HG03066 (cell line): ENCODE measurements around the gene CPNE5.

ENCODE experiments used
- ATAC-seq: cut with Tn5 transposase; IDR thresholded peaks from one replicate; pipeline ENCODE4 v1.9.1; 2021; ENCODE audit warnings: low read depth; ENCODE audit not compliant: unreplicated experiment

CPNE5 gene

GRCh38 chr6:36838896-36839748 lies at the start of gene CPNE5:
TSS of gene CPNE5 (minus strand) at chr6:36839444. CDS start at chr6:36839377, 67 bp downstream.
- ATAC-seq: no peak

GRCh38 chr6:36888115-36888643 lies 48.9 kb upstream of the CPNE5 start:
- no peak for ATAC-seq

DNA sequence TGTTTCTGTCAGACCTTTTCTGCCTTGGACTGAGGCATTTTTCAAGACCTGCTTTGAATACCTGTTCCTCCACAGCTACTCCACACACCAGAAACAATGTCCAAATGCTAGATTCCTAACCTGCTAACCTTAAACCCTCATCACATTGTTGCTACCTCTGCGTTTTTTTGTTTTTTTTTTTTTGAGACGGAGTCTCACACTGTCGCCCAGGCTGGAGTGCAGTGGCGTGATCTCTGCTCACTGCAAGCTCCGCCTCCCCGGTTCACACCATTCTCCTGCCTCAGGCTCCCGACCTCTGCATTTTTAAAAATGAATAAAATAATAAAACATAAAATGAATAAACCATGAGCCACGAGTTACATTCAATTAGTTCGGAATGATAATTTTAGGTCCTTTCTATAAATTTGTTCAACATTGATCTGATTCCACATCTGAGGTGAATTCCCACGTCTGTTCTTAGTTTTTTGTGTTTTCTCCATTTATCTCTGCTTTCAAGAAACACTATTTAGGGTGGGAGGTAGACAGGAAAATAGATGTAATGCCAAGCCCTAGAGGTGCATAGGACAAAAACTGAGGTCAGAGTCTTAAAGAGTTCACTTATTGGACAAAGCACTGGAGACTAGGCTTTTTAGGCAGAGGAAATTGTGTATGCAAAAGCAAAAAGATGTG lies 47.8 kb upstream of the CPNE5 start:
- no peak for ATAC-seq

DNA sequence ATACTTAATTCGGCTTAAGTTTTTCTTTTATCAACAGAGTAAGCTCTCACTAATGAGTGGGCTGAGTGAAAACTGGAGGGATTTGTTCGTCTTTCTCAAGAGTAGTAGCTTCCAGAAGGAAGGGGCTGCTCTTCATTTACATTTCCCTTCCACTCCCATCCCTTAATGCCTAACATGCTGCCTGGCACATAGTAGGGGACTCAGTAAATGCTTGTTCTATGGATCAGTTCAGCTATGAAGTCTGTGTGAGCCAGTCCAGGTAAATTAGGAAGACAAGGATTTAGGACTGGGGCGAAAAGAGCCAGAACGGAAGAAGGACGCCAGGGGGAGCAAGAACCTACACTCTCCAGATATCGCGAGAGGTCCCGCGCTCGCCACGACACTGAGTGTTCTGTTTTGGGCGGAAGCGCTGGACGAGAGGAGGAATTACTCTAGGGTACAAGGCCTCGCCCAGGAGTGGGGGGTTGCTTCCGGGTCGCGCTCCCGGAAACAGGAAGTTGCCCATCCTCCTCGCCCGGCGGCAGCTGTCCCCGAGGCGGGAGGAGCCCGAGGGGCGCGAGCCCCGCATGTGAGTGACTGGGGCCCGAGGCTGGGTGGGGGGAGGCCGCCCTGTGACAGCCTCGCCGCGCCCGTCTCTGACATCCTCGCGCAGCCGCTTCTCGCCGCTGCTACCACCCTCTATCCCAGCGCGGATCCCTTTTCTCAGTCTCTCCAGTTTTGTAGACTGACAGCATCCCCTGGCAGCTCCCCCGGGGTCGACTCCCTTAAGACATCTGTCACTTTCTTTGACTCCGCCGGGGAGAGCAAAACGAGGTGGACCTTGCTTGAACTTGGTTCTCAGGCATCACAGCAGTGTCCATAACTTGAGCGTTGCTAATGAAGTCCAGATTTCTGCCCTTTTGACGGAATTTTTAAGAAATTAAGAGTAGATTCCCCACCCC lies 46.5 kb upstream of the CPNE5 start, which contains the start of gene C6orf89:
Gene C6orf89 (plus strand): TSS at position 492 of the 941 bp plus-strand sequence. CDS start 13,493 bp downstream, outside the sequence.
- peak; percentile 94 for ATAC-seq

DNA sequence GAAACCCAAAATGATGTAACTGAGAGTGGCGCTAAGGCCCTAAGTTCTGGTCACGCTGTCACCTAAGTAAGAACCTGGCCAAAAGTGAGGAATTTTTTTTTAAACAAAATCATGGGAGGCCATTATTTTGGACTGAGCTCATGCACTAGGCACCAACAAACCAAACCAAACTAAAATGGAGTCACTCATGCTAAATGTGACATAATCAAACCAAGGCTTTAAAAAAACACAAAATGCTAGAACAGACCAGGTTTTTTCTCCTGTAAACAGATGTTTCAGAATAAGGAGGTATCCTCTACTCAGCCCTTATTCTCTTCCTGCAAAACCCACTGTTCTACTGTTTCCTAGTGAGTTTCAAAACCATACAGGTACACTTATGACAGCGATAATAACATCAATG lies 45.4 kb upstream of the CPNE5 start:
- no peak for ATAC-seq

GRCh38 chr6:36875250-36875633 lies 36.0 kb upstream of the CPNE5 start:
- ATAC-seq: no peak

GRCh38 chr6:36874443-36875249 lies 35.4 kb upstream of the CPNE5 start, which contains the start of gene PPIL1:
TSS of gene PPIL1 (minus strand) at chr6:36874803. CDS start at chr6:36874772, 31 bp downstream.
- ATAC-seq: peak; percentile 71

GRCh38 chr6:36873612-36874442 lies 34.6 kb upstream of the CPNE5 start:
- no peak for ATAC-seq

- ATAC-seq: no peak
These were observed 33.9 kb upstream of the CPNE5 start for GRCh38 chr6:36873115-36873514.

- ATAC-seq: no peak
These were observed 32.4 kb upstream of the CPNE5 start for GRCh38 chr6:36871686-36872085.

- ATAC-seq: no peak
These were observed 28.4 kb upstream of the CPNE5 start for GRCh38 chr6:36867471-36868224.

DNA sequence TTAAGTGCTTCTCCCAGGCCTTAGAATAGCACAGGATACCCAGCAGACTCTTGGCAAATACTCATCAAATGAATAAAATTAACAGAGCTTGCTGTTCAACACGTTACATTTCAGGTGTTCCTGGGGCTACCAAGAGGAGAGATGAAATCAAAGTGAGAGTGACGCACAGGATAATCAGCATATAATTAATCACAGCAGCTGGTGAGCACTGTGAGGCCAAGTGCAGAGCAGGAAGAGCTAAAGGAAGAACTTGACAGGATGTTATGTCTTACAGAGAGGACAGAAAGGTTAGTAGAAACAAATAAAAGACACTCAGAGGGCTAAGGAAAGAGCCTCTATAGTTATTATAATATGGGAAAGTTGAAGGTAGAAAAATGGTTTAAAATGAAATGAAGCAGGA lies 26.6 kb upstream of the CPNE5 start:
- no peak for ATAC-seq

DNA sequence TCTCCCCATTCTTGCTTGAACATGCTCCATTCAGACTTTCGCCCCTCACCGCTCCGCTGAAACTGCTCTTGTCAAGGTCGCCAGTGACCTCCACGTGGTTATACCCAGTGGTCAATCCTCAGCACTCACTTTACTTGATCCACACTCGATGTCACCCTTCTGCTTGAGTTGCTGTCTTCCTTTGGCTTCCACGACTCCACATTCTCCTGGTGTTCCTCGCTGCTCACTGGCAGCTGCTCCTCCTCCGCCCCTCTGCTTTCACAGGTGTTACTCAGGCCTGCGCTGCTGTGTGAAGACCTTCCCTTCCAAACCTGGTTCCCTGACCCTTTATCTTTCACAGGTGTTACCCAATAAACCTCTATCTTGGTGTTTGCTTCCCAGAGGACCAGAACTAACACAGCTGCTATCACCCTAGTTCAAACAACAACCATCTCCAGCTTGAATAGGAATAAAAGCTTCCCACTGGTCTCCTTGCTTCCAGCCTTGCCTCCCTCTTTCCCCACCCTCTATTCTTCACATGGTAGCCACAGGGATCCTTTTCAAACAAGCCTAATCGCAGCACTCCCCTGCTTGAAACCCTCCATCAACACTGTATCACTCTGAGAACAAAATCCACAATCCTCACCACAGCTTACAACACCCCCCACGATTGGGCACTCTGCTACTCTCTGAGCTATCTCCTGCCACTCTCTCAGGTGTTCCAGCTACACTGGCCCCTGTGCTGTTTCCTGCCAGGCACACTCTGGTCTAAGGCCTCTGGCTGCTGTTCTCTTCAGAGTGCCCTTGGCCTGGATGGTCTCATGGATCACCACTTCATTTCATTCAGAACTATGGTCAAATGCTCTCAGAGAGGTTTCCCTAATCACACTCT lies 24.7 kb upstream of the CPNE5 start:
- no peak for ATAC-seq

DNA sequence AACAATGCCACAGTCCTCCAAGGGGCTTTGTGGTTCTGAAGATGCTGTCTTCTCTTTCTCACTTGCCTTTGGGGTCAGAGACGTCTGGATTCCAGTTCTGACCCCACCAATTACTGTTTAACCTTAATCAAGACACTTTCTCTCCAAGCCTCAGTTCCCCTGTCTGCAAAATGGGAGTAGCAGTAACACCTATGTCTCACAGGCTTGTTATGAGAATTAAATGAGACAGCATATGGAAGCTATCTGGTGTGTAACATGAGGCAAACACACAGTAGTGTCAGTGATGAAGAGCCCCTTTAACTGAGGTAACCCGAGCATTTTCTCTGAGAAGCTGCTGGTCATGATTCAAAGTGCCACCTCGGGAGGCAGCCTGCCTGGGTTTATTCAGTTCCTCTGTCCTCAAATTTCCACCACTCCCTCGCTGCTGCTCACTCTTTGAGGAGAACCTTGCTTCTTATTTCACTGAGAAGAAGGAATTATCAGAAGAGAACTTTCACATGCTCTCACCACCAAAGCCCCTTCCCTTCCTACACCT lies 23.7 kb upstream of the CPNE5 start:
- ATAC-seq: no peak

DNA sequence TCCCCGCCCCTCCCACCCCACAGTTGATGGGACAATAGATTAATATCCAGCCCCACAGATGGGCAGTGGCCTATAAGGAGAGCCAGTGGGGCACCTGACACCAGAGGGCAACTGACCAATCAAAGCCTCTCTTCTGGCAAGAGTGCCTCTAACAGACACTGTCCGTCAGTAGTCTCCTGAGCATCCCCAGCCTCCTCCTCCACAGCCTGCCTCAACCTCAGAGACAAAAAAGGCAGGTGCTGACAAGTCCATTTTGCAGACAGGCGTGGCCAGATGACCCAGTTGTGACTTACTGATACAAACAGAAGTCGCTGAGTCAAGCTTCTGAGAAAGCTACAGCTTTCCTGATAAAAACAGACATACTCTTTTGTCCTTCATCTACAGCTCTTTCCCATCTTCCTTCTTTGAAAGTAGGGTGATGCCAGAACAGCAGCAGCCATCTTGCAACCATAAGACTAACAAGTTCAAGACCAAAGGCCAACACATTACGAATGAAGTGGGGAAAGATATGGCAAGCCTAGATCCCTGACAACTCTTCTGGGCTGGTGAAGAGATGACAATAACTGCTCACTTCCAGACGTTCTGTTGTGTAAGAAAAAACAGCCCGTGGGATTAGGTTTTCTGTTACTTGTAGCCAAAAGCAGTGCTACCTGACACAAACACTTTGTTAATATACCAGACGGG lies 23.1 kb upstream of the CPNE5 start:
- ATAC-seq: no peak

DNA sequence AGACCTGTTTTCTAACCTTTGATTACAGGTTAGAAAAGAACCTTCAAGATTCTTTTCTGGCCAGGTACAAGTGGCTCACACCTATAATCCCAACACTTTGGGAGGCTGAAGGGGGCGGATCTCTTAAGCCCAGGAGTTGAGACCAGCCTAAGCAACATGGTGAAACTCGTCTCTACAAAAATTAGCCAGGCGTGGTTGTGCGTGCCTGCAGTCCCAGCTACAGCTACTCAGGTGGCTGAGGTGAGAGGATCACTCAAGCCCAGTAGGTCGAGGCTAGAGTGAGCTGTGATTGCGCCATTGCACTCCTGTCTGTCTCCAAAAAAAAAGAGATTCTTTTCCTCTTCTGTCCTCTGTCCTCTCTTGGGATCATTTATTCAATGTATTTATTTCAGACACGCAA lies 20.9 kb upstream of the CPNE5 start:
- ATAC-seq: no peak
